HL-60 (cell line): ENCODE data around the gene UNK.
"Not testable (repeated sequence)": the region's sequence is repeated elsewhere in the genome, so short reads cannot be mapped to it uniquely, and the experiment has no call there.

ENCODE experiments used
- DNase-seq, 2 experiments: peaks; one replicate each; pipeline ENCODE4 v3.0.0-alpha.2; 2010 to 2020; ENCODE audit warnings: low read depth in 1 of 2, low spot score in 1 of 2
- H3K27ac ChIP-seq: fragments of 250-450 bp; sonication (Bioruptor Pico); replicated peaks from 2 replicates; pipeline ENCODE4 v1.5.1; 2020; ENCODE audit warnings: mild to moderate bottlenecking, moderate library complexity
- H3K27me3 ChIP-seq: fragments of 250-450 bp; sonication (Bioruptor Pico); 2 replicates; pipeline ENCODE4 v1.5.1; 2021; ENCODE audit warnings: mild to moderate bottlenecking, moderate library complexity; ENCODE audit not compliant: insufficient read depth, poor library complexity, severe bottlenecking
- H3K4me3 ChIP-seq: replicated peaks from 2 replicates; pipeline ENCODE4 v1.5.1; 2011; ENCODE audit warnings: mild to moderate bottlenecking, control low read depth, low read length; ENCODE audit not compliant: insufficient read depth
- CTCF ChIP-seq: IDR thresholded peaks from one replicate; pipeline ENCODE4 v1.5.1; 2011; ENCODE audit warnings: low read length, control low read depth, inconsistent platforms; ENCODE audit not compliant: insufficient read depth
- GABPA ChIP-seq: IDR thresholded peaks from 2 replicates; pipeline ENCODE4 v1.6.1; 2012; ENCODE audit warnings: low read depth
- POLR2AphosphoS5 ChIP-seq: IDR thresholded peaks from 2 replicates; pipeline ENCODE4 v1.6.1; 2012; ENCODE audit warnings: low read depth
- REST ChIP-seq: IDR thresholded peaks from 2 replicates; pipeline ENCODE4 v1.6.1; 2012; ENCODE audit warnings: low read depth; ENCODE audit not compliant: insufficient replicate concordance
- SPI1 ChIP-seq: IDR thresholded peaks from 2 replicates; pipeline ENCODE4 v1.6.1; 2012; ENCODE audit warnings: low read depth, mild to moderate bottlenecking, borderline replicate concordance

The UNK gene

DNA sequence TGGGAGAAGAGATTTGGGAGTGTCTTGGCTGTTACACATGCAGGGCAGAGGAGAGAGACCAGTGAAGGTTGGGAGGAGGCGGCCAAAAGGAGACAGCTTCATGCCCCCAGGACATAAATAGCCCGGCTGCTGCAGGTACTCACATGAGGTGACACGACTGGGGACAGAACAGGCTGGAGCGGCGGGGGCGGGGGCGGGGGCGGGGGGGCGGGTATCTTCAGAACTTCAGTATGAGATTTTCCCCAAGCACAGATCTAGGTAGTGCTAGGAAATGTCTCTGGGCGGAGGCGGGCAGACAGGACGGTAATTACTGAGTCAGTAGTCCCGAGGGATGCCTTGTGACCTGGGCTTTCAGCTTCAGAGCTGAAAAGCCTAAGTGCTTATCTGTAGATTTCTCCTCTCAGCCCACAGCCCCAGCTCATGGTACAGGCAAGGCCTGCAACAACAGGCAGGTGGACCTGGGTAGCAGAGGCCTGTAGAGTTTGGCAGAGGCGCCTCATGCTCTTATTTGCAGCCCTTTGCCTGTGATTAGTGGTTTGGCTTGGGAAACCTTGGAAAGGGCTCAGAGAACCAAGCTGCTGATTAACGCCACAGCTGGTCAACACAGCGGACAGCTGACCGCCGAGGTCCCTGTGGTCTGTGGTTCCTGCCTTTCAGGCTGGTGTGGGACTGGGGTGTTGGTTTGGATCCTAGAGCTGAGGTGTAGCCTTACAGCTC lies 24.5 kb downstream of the UNK start:
- no peaks in the 10 kb centered on the region for H3K27me3 ChIP-seq
- H3K4me3 ChIP-seq = no peak overlapping the region
- no peak for DNase-seq
- H3K27ac ChIP-seq = no peak overlapping the region
- no peak for TF ChIP-seq CTCF
- no peak for TF ChIP-seq GABPA
- TF ChIP-seq REST = no peak
- no peak for TF ChIP-seq SPI1
- TF ChIP-seq POLR2AphosphoS5 = no peak

GRCh38 chr17:75809631-75810111 lies 25.1 kb downstream of the UNK start:
- Histone ChIP-seq H3K4me3 (no peak overlapping the region), H3K27ac (no peak overlapping the region), H3K27me3 (no peaks in the 10 kb centered on the region)
- TF ChIP-seq REST (no peak), SPI1 (no peak), POLR2AphosphoS5 (no peak), GABPA (no peak), CTCF (no peak)
- DNase-seq = no peak

DNA sequence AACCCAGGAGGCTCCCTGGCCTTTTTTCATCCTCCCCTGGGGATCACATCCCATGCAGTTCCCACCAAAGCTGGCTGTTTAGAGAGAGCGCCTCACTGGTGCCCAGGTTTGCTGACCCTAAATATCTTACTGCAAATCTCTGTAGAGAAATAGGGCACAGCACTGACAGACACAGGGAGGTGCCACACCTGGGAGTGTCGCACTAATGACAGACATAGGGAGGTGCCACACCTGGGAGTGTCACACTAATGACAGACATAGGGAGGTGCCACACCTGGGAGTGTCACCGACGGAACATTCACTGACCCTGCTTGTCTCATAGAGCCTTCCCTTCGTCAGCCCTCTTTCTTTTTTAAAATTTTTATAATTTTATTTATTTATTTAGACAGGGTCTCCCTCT lies 25.6 kb downstream of the UNK start:
- Histone ChIP-seq H3K4me3 (no peak overlapping the region), H3K27ac (no peak overlapping the region), H3K27me3 (no peaks in the 10 kb centered on the region)
- TF ChIP-seq POLR2AphosphoS5 (0 out of 2 replicates have a peak, but pooled peaks have one; percentile 25), SPI1 (no peak), GABPA (no peak)
- DNase-seq = no peak

- not testable (repeated sequence) for DNase-seq, H3K27me3 ChIP-seq, H3K27ac ChIP-seq, H3K4me3 ChIP-seq
Measured at GRCh38 chr17:75810756-75811155, 26.1 kb downstream of the UNK start.

DNA sequence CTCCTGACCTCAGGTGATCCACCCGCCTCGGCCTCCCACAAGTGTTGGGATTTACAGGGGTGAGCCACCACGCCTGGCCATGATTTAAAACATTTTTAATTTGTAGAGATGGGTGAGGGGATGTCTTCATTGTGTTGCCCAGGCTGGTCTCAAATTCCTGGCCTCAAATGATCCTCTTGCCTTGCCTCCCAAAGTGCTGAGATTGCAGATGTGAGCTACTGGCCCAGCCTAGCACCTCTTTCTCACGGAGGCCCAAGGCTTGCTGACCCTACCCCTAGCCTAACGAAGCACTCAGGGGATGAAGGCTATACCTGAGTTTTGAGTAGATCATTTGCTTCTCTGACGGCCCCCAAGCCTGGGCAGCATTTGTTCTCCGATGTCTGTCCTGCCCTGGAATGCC lies 26.6 kb downstream of the UNK start:
- Histone ChIP-seq H3K4me3 (no peak overlapping the region), H3K27ac (no peak overlapping the region), H3K27me3 (no peaks in the 10 kb centered on the region)
- no peak for TF ChIP-seq POLR2AphosphoS5
- TF ChIP-seq REST = no peak
- no peak for TF ChIP-seq SPI1
- no peak for TF ChIP-seq GABPA
- no peak for TF ChIP-seq CTCF
- no peak for DNase-seq
